Progenitor cell of endocrine pancreas (in vitro differentiated cells): ENCODE results near the gene PKN3. TPM values are rescaled to one million over a fixed set of nuclear protein-coding genes. Genes with fewer than 3 reads are reported as not detected.
A peak's percentile ranks its signal among the peaks of the same experiment; 100 is the strongest.

Experiments used
- DNase-seq: peaks from one replicate; pipeline ENCODE4 v3.0.0; 2021; ENCODE audit warnings: low spot score; ENCODE audit not compliant: unreplicated experiment
- H3K27ac Mint-ChIP-seq: 2 replicates; pipeline ENCODE4 v1.8.0; 2021; ENCODE audit warnings: mild to moderate bottlenecking, moderate library complexity, mixed read lengths
- H3K27me3 Mint-ChIP-seq: 2 replicates; pipeline ENCODE4 v1.8.0; 2021; ENCODE audit warnings: mixed read lengths
- H3K36me3 Mint-ChIP-seq: 2 replicates; pipeline ENCODE4 v1.8.0; 2022; ENCODE audit warnings: mixed read lengths; ENCODE audit not compliant: insufficient read depth
- H3K4me1 Mint-ChIP-seq: 2 replicates; pipeline ENCODE4 v1.8.0; 2021; ENCODE audit warnings: low read depth, mixed read lengths
- H3K4me3 Mint-ChIP-seq: 2 replicates; pipeline ENCODE4 v1.8.0; 2021; ENCODE audit warnings: low read depth, mild to moderate bottlenecking, moderate library complexity, mixed read lengths
- H3K9me3 Mint-ChIP-seq: 2 replicates; pipeline ENCODE4 v1.8.0; 2021; ENCODE audit warnings: low read depth, mixed read lengths
- total RNA-seq: library from RNA; stranded (reverse); gene quantifications from 2 replicates; pipeline ENCODE4 v1.2.1, GENCODE V29; 2021
- TF ChIP-seq, protein P1 (sequence below): fragments of 200-600 bp; sonication (generic); IDR thresholded peaks from one replicate; pipeline ENCODE4 v1.5.0; 2021; ENCODE audit warnings: antibody characterized with exemption, mild to moderate bottlenecking; ENCODE audit not compliant: unreplicated experiment

Gene PKN3
- total RNA-seq, 1 donor from 2014 or later, result 20.2 TPM

DNA sequence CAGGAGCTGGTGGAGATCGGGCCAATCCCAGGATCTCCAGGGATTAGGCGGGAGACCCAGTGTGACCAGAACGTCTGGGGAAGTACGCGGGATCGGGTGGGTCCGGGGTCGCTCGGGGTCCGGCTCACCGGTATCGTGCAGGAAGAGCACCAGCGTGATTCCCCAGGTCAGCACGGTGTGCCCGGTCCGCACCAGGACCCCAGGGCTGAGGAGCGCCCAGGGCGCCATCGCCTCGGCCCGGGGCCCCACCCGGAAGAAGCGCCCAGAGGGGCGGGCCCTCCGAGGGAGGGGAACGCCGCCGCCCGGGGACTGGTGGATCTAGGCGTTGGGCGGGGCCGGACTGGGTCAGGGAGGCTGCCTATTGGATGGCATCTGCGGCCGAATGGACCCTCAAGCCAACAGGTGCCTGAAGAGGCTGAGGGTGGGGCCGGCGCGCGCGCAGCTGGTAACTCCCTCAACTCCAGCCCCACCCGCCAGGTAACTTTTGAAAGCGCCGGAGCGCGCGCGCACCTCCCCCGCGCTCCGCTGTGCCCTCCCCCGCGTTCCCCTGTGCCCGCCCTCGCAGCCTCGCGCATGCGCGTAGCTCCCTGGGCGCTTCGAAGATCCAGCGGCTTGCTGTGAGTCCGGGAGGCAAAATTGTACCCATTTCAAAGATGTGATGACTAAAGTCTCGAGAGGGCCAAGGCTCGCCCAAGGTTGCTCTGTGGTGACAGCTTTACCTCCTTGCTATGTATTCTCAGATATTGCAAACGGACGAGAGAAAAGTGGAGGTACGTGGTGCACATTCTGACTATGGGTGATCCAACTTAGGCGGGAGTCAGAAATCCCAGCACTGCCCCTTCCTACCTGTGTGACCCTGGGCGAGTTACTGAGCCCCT, 21.8 kb downstream of the PKN3 start, which contains the start of gene ZDHHC12:
ZDHHC12 (minus strand) TSS at position 262 of the 878 bp plus-strand sequence; CDS start at position 228, 34 bp downstream.
- Mint-ChIP-seq H3K27me3 (no peaks in the 10 kb centered on the region), H3K36me3 (no peaks in the 10 kb centered on the region), H3K9me3 (no peaks in the 10 kb centered on the region), H3K4me1 (peaks cover 13% of the 10 kb centered on the region), H3K4me3 (peak within 1 kb of the TSS; percentile 91), H3K27ac (peak within 1 kb of the TSS; percentile 93)
- DNase-seq, result peak; percentile 96
- TF ChIP-seq, protein P1, sequence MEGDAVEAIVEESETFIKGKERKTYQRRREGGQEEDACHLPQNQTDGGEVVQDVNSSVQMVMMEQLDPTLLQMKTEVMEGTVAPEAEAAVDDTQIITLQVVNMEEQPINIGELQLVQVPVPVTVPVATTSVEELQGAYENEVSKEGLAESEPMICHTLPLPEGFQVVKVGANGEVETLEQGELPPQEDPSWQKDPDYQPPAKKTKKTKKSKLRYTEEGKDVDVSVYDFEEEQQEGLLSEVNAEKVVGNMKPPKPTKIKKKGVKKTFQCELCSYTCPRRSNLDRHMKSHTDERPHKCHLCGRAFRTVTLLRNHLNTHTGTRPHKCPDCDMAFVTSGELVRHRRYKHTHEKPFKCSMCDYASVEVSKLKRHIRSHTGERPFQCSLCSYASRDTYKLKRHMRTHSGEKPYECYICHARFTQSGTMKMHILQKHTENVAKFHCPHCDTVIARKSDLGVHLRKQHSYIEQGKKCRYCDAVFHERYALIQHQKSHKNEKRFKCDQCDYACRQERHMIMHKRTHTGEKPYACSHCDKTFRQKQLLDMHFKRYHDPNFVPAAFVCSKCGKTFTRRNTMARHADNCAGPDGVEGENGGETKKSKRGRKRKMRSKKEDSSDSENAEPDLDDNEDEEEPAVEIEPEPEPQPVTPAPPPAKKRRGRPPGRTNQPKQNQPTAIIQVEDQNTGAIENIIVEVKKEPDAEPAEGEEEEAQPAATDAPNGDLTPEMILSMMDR, result no peak

DNA sequence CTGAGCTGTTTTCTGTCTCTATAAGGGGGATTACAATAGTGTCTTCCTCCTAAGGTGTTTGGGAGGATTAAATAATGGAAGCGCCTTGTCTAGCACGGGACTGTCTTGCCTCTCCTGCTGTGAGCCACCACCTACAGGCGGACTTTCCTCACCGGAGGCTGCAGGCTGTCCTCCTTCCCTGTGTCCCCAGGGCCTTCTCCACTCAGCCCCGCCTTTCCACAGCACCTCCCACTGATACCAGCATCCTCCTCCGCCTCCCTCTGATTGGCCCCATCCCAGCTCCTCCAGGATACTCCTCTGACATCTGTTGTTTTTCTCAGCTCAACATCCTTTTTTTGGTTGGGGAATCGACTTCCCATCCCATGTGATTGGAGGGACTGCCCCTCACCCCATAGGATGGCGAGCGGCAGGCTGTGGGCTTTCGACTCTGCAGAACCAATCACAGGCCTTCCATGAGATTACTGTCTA, 22.5 kb downstream of the PKN3 start:
- TF ChIP-seq, protein P1, result no peak
- no peaks in the 10 kb centered on the region for H3K9me3 Mint-ChIP-seq
- DNase-seq, result no peak
- no peaks in the 10 kb centered on the region for H3K27me3 Mint-ChIP-seq
- H3K4me3 Mint-ChIP-seq, result peak overlapping the region; percentile 91
- peaks cover 13% of the 10 kb centered on the region for H3K4me1 Mint-ChIP-seq
- no peaks in the 10 kb centered on the region for H3K36me3 Mint-ChIP-seq
- H3K27ac Mint-ChIP-seq, result peak overlapping the region; percentile 11

GRCh38 chr9:128727640-128728248, 25.4 kb downstream of the PKN3 start:
- no peak overlapping the region for H3K27ac Mint-ChIP-seq
- H3K9me3 Mint-ChIP-seq, result no peaks in the 10 kb centered on the region
- DNase-seq, result no peak
- TF ChIP-seq, protein P1, result no peak
- H3K4me1 Mint-ChIP-seq, result peaks cover 11% of the 10 kb centered on the region
- H3K4me3 Mint-ChIP-seq, result no peak overlapping the region
- H3K27me3 Mint-ChIP-seq, result no peaks in the 10 kb centered on the region
- no peaks in the 10 kb centered on the region for H3K36me3 Mint-ChIP-seq

DNA sequence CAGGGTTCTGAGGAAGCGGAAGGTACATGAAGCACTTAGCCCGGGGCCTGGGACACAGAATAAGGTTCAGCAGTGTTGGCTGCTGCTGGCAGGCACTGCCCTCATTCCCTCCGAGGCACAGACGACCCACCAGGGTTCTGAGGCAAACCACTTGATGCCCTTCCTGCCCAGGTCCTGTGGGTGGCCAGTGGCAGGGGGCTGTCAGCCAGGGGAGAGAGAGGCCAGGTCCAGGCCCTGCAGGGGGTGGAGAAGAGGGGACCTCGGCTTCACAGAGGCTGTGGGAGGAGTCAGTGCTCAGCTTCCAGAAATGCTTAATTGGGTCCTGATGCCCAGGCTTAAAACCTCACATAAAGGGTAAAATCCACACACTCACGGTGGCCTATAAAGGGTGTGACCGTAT, 26.0 kb downstream of the PKN3 start:
- Mint-ChIP-seq H3K9me3 (no peaks in the 10 kb centered on the region), H3K27ac (no peak overlapping the region), H3K27me3 (no peaks in the 10 kb centered on the region), H3K4me1 (peaks cover 6% of the 10 kb centered on the region), H3K36me3 (peaks cover 2% of the 10 kb centered on the region), H3K4me3 (no peak overlapping the region)
- TF ChIP-seq, protein P1, result no peak
- DNase-seq, result no peak

DNA sequence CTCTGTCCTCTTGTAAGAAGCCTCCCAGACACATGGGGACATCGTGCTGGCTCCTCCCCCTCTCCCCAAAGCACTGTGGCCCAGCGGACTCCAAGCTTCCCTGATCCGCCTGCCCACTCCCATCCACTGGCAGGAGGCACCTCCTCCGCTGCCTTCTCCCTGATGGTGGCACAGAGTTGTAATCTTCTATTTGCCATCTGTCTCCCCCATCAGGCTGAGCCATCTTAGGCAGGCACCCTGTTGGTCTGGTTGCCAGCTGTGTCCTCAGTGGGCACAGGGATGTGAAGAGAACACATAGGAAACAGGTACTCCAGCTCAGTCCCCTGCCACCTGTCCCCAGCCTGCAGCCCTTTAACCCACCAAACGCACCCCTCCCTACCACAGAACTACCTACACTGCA, 27.0 kb downstream of the PKN3 start:
- TF ChIP-seq, protein P1, result no peak
- DNase-seq, result no peak
- Mint-ChIP-seq H3K36me3 (peaks cover 2% of the 10 kb centered on the region), H3K4me3 (no peak overlapping the region), H3K27ac (no peak overlapping the region), H3K27me3 (no peaks in the 10 kb centered on the region), H3K9me3 (no peaks in the 10 kb centered on the region), H3K4me1 (peaks cover 2% of the 10 kb centered on the region)
